Putamen (tissue), 1 donor: ENCODE results near the gene RAPGEF4.
"Not testable (repeated sequence)": the region's sequence is repeated elsewhere in the genome, so short reads cannot be mapped to it uniquely, and the experiment has no call there.

Source experiments
- DNase-seq: peaks from one replicate; pipeline ENCODE4 v3.0.0-alpha.2; 2016; ENCODE audit warnings: low spot score

RAPGEF4 gene

GRCh38 chr2:172726172-172726735, 9.4 kb upstream of the RAPGEF4 start:
- DNase-seq, result no peak

- no peak for DNase-seq
Measured at GRCh38 chr2:172730411-172730810, 5.2 kb upstream of the RAPGEF4 start.

GRCh38 chr2:172734711-172735581, 699 bp upstream of the RAPGEF4 start:
- DNase-seq, result no peak

- peak; percentile 61 for DNase-seq
Measured at GRCh38 chr2:172736424-172737174, 954 bp downstream of the RAPGEF4 start.

- no peak for DNase-seq
Measured at GRCh38 chr2:172739661-172740266, 4.1 kb downstream of the RAPGEF4 start.

GRCh38 chr2:172740856-172741255, 5.2 kb downstream of the RAPGEF4 start:
- DNase-seq, result no peak

- peak; percentile 68 for DNase-seq
Measured at GRCh38 chr2:172742931-172743540, 7.4 kb downstream of the RAPGEF4 start.

- DNase-seq, result no peak
Measured at GRCh38 chr2:172743898-172744297, 8.3 kb downstream of the RAPGEF4 start.

- DNase-seq, result no peak
Measured at GRCh38 chr2:172745636-172746035, 10.0 kb downstream of the RAPGEF4 start.

- DNase-seq, result not testable (repeated sequence)
Measured at GRCh38 chr2:172748543-172748942, 12.9 kb downstream of the RAPGEF4 start.

GRCh38 chr2:172749388-172749787, 13.7 kb downstream of the RAPGEF4 start:
- no peak for DNase-seq

- DNase-seq, result no peak
Measured at GRCh38 chr2:172751564-172751963, 15.9 kb downstream of the RAPGEF4 start.

GRCh38 chr2:172753610-172754009, 18.0 kb downstream of the RAPGEF4 start:
- DNase-seq, result no peak

- no peak for DNase-seq
Measured at GRCh38 chr2:172759441-172759840, 23.8 kb downstream of the RAPGEF4 start.

- DNase-seq, result no peak
Measured at GRCh38 chr2:172761306-172761705, 25.7 kb downstream of the RAPGEF4 start.

- no peak for DNase-seq
Measured at GRCh38 chr2:172762574-172762973, 26.9 kb downstream of the RAPGEF4 start.

- no peak for DNase-seq
Measured at GRCh38 chr2:172763079-172763478, 27.4 kb downstream of the RAPGEF4 start.

- DNase-seq, result no peak
Measured at GRCh38 chr2:172765662-172766061, 30.0 kb downstream of the RAPGEF4 start.

- DNase-seq, result no peak
Measured at GRCh38 chr2:172768401-172768800, 32.8 kb downstream of the RAPGEF4 start.

- no peak for DNase-seq
Measured at GRCh38 chr2:172769879-172770278, 34.2 kb downstream of the RAPGEF4 start.

GRCh38 chr2:172770887-172771286, 35.2 kb downstream of the RAPGEF4 start:
- DNase-seq, result no peak

- no peak for DNase-seq
Measured at GRCh38 chr2:172772633-172773032, 37.0 kb downstream of the RAPGEF4 start.
